RKO (cell line): ENCODE measurements around the gene VPS33B.
"Not testable (repeated sequence)": the region's sequence is repeated elsewhere in the genome, so short reads cannot be mapped to it uniquely, and the experiment has no call there.

ENCODE experiments used
- DNase-seq: peaks from one replicate; pipeline ENCODE4 v3.0.0-alpha.2; 2016; ENCODE audit warnings: low spot score

Gene VPS33B

GRCh38 chr15:91022075-91022831, at the start of gene VPS33B:
Gene VPS33B (minus strand): TSS chr15:91022594. CDS start chr15:91022249, 345 bp downstream.
- DNase-seq: peak; percentile 92

- no peak for DNase-seq
These were observed 49.8 kb upstream of the VPS33B start for GRCh38 chr15:91072161-91072560.

- DNase-seq: no peak
These were observed 48.5 kb upstream of the VPS33B start for GRCh38 chr15:91070872-91071271.

GRCh38 chr15:91068966-91069365, 46.6 kb upstream of the VPS33B start:
- DNase-seq: no peak

GRCh38 chr15:91068436-91068835, 46.0 kb upstream of the VPS33B start:
- no peak for DNase-seq

DNA sequence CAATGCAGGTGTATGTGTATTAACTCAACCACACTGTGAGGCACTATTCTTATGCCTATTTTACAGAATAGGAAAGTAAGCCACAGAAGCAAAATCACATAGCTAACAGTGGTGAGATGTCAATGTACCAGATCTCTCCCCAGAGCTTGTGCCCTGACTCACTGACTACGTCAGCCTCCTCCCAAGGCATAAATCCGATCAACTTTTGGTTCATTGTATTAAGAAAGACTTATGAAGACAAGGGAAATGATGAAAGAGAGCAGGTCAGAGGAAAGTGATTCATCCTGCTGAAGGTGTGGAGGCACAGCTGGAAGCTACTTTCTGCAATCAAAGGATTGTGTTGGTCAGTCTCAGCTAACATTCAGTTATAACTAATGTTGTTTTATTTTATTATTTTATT, 44.6 kb upstream of the VPS33B start:
- peak; percentile 37 for DNase-seq

GRCh38 chr15:91065505-91065904, 43.1 kb upstream of the VPS33B start:
- DNase-seq: no peak

- DNase-seq: no peak
These were observed 39.6 kb upstream of the VPS33B start for GRCh38 chr15:91061997-91062396.

DNA sequence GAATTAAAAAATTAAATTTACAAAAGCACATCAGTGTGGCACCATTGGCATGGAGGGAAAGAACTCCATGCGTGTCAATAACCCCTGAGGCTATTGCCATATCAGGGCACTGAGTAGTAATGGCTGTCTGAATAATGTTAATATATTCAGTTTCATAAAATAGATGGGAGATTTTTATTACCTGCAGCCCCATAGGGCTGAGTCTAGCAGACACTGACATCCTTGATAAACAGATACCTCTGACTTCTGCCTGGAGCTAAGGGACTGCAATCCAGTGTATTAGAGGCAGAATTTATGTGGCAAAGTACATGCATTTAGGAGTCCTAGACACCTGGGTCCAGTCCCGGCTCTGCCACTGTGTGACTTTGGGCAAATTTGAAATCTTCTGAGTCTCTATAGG, 38.8 kb upstream of the VPS33B start:
- DNase-seq: no peak

DNA sequence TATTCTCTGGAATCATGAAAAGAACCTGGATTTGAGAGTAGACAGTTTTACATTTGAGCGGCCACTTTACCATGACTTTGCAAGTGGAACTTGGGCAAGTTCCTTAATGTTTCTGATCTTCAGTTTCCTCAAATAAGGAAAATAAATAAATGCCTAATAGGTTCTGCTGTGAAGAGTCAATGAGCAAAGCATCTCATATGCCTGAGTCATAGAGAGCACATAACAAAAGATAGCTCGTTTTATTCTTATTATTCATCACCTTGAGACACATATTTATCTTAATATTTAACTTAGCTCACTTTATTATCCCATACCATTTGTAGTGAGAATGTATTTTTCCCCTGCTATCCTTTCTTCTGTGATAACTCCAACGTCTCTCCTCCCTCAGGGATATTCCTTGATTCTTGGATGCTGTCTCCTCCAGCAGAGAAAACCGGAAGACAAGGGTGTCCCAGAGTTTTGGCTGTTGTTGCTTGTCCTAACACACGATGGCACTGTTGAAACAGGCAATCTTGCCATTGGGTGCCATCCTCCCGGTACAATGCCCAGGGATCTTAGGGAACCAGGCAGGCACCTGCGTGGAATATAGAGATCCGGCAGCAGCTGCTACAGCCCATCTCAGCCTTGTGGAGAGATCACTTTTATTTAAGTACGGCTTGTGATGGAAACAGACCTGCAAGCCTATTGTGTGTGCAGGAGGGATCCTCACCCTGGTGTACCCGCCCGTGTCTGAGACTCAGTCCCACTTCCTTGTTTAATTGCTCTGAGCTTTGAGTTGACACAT, 33.3 kb upstream of the VPS33B start:
- peak; percentile 82 for DNase-seq

GRCh38 chr15:91054816-91055215, 32.4 kb upstream of the VPS33B start:
- DNase-seq: no peak

DNA sequence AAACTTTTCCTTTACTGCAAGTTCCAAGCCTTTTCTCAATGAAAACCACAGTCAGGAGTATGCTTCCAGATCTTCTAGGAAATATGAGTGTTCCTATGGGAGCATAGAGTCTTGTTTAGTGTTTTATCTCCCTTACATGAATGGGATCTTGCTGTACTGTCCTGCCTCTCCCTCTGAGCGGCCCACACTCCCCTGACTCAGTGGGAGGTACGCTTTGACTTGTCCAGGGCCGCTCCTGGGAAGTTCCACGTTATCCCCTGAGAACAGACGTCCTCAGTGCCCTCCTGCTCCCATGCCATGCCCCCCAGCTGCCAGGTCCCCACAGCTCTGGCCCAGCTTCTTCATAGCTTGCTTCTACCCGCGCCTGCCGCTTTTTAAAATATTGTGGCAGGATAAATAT, 28.9 kb upstream of the VPS33B start:
- no peak for DNase-seq

GRCh38 chr15:91050128-91050455, 27.7 kb upstream of the VPS33B start:
- DNase-seq: no peak

DNA sequence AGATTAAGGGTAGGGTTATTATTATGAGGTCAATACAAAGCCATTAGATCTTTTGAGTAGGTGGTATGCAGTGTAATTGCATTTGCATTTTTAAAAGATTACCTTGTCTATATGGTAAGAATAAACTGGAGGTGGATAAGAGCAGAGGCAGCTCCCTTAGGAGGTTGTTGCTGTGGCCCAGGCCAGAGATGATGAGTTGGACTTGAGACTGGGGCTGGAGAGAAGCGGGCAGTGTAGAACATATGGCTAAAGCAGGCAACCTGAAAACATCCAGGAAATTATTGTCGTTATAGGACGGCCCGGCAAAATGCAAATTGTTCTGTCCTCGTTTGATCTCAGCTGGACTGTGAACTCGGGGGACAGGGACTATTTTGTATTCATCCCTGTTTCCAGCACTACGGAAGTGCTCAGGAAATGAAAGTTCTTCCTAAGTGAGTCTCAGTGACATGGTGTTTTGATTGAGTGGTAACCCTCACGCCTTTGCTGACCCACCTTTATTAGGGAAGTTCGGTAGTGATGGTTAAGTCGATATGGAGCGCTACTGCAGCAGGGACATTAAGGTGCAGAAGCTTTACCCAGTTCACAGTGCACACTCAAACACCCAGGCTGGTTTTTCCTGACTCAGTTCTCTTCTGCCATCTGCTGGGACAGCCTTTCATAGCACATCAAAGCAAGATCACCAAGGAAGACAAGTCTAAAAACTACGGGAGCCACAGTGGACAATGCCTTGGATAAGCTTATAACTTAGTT, 27.2 kb upstream of the VPS33B start:
- peak; percentile 86 for DNase-seq

DNA sequence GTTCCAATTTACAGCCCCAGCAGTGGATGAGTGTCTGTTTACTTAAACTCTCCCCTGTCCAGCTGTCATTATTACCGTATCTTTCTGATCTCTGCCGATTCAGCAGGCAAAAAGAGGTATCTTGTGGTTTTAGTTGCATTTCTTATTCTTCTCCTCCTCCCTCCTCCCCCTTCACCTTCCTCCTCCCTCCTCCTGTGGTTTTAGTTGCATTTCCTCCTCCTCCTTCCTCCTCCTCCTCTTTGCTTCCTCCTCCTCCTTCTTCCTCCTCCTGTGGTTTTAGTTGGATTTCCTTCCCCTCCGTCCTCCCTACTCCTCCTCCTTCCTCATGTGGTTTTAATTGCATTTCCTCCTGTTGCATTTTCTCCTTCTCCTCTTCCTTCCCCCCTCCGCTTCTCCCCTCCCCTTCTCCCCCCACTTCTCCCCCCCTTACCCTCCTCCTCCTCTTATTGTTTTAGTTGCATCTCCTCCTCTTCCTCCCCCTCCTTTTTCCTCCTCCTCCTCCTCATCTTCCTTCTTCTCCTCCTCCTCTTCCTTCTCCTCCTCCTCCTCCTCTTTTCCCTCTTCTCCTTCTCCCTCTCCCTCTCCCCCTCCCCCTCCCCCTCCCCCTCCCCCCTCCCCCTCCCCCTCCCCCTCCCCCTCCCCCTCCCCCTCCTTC, 25.3 kb upstream of the VPS33B start:
- DNase-seq: no peak

DNA sequence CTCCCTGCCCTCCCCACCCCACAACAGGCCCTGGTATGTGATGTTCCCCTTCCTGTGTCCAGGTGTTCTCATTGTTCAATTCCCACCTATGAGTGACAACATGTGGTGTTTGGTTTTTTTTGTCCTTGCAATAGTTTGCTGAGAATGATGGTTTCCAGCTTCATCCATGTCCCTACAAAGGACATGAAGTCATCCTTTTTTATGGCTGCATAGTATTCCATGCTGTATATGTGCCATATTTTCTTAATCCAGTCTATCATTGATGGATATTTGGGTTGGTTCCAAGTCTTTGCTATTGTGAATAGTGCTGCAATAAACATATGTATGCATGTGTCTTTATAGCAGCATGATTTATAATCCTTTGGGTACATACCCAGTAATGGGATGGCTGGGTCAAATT, 23.7 kb upstream of the VPS33B start:
- DNase-seq: not testable (repeated sequence)

DNA sequence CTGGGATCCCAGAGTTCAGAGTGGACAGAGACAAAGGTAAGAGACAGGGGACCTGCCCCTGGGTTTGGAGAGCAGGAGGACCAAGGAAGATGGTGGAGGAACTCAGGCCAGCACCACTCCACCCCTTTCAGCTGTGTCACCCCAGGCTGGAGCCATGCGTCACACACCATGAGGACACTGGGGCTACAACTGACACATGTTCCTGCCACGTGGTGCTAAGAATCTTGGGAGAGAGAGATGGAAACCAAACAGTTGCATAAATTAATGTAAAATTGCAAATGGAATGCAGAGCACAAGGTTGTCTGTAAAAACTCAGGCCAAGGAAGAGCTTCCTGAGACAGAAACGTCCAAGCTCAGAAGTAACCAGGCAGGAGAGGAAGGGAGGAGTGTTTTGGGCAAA, 22.7 kb upstream of the VPS33B start:
- no peak for DNase-seq

DNA sequence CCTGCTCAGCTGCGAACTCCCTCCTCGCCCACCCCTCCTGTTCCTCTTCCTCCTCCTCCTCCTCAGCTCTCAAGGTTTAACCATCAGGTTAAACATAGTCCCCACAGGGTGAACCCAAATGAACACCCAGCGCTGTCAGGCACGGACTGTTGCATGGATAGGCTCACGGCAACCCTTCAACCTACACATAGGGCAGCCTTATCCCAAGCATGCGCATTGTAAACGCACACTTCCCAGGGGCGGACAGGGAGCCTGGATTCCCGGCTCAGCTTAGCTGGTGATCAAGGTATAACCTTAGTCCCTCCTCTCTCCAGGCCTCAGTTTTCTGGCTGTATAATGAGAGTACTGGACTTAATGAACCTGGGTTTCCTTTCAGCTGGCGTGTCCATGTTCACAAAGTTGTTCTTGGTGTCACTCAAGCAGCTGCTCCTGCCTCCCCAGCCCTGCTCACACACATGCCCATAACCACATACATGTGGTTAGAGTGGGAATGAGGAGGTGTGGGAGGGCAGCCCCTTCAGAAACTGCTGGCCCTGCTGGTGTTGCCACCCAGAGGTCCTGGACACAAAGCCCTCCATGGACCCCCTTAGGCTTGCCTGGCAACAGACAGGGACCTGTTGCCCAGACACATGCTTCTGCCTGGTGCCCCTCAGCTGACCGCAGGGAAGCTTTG, 20.9 kb upstream of the VPS33B start:
- no peak for DNase-seq

DNA sequence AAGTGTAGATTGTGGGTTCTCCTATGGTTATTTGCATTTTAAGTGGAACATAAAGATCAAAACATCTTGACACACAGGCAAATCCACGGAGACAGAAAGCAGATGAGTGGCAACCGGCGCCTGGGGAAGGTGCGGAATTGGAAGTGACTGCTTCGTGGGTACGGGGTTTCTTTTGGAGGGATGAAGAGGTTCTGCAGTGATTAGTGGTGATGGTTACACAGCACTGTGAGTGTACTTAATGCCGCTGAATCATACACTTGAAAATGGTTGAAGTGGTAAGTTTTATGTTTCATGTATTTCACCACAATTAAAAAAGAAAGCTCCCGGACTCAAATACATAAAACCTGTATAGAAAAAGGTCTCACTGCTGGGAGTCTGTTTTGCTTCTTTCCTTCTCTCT, 18.5 kb upstream of the VPS33B start:
- peak; percentile 31 for DNase-seq

GRCh38 chr15:91039996-91040395, 17.6 kb upstream of the VPS33B start:
- DNase-seq: no peak

DNA sequence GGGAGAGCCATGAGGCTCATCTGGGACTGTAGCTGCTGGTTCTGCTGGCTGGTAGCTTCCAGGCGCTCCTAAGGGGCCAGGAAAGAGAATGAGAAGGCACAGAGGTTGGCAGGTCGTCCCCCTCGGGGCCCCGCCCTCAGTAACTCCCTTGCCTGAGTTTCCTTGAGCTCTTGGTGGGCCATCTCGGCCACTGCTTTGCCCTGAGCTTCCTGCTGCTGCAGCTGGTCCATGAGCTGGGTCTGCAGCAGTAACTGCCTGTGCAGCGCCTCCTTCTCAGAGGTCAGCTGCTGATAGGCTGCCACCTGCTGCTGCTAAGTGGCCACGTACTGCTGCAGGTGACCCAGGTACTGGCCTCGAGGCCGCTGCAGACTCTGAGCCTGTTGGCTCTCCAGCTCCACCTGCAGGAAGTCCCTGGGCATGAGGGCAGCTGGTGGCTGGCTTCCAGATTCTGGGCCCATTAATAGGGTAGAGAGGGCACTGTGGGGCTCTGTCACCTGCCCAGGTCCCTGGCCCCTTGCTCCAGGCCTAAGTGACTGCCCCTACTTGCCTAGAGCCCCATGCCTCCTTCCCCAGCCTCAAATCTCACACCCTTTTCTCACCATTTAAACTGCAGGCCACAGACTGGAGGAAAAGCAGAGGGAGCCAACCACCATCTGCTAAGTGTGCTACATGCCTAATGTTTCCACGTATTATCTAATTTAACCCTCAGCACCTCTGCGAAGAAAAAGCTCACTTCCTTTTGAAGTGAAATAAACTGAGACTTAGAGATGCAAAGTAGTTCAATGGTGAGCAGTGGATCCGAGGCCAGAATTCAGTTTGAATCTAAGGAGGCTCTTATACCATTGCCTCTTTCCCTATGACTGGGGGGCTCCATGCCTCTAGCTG, 10.8 kb upstream of the VPS33B start:
- DNase-seq: no peak
